H9 (cell line): ENCODE data around the gene JAG2. TPM values are rescaled to one million over a fixed set of nuclear protein-coding genes. Genes with fewer than 3 reads are reported as not detected.

Experiments used
- DNase-seq: peaks from one replicate; pipeline ENCODE4 v3.0.0-alpha.2; 2017
- H2AFZ ChIP-seq: one replicate; pipeline ENCODE4 v1.6.1; 2013; ENCODE audit warnings: mild to moderate bottlenecking, low read length, control low read depth, moderate library complexity
- H2AK5ac ChIP-seq: 2 replicates; pipeline ENCODE4 v1.6.1; 2013; ENCODE audit warnings: low read length, control low read depth, mixed read lengths; ENCODE audit not compliant: insufficient read length
- H2BK120ac ChIP-seq: one replicate; pipeline ENCODE4 v1.6.1; 2013; ENCODE audit warnings: low read depth, mild to moderate bottlenecking, low read length, control low read depth, inconsistent platforms; ENCODE audit not compliant: poor library complexity, severe bottlenecking
- H2BK12ac ChIP-seq: 2 replicates; pipeline ENCODE4 v1.6.1; 2013; ENCODE audit warnings: low read length, control low read depth, mixed read lengths, low read depth; ENCODE audit not compliant: insufficient read length
- H2BK15ac ChIP-seq: 2 replicates; pipeline ENCODE4 v1.6.1; 2013; ENCODE audit warnings: low read depth, low read length, control low read depth
- H2BK20ac ChIP-seq: one replicate; pipeline ENCODE4 v1.6.1; 2013; ENCODE audit warnings: low read depth, mild to moderate bottlenecking, low read length, control low read depth, inconsistent platforms; ENCODE audit not compliant: poor library complexity, severe bottlenecking
- H2BK5ac ChIP-seq: 2 replicates; pipeline ENCODE4 v1.6.1; 2013; ENCODE audit warnings: low read length, control low read depth, mixed read lengths; ENCODE audit not compliant: insufficient read length
- H3K14ac ChIP-seq: 2 replicates; pipeline ENCODE4 v1.6.1; 2013; ENCODE audit warnings: low read length, control low read depth; ENCODE audit not compliant: insufficient read depth
- H3K18ac ChIP-seq: 2 replicates; pipeline ENCODE4 v1.6.1; 2013; ENCODE audit warnings: low read depth, mild to moderate bottlenecking, mixed read lengths, low read length, control low read depth; ENCODE audit not compliant: insufficient read length
- H3K23ac ChIP-seq: 2 replicates; pipeline ENCODE4 v1.6.1; 2013; ENCODE audit warnings: low read length, control low read depth, mixed read lengths, low read depth; ENCODE audit not compliant: insufficient read length
- H3K23me2 ChIP-seq: 2 replicates; pipeline ENCODE4 v1.6.1; 2013; ENCODE audit warnings: low read depth, mild to moderate bottlenecking, mixed read lengths, low read length, control low read depth; ENCODE audit not compliant: insufficient read length, poor library complexity, severe bottlenecking
- H3K27ac ChIP-seq: 2 replicates; pipeline ENCODE4 v1.5.1; 2013; ENCODE audit warnings: low read length, control low read depth, mixed read lengths, low read depth; ENCODE audit not compliant: insufficient read length
- H3K27me3 ChIP-seq: 2 replicates; pipeline ENCODE4 v1.6.1; 2013; ENCODE audit warnings: low read length, control low read depth, inconsistent platforms; ENCODE audit not compliant: insufficient read depth
- H3K4ac ChIP-seq: 2 replicates; pipeline ENCODE4 v1.6.1; 2013; ENCODE audit warnings: low read depth, mild to moderate bottlenecking, control low read depth, inconsistent platforms, low read length, moderate library complexity
- H3K4me1 ChIP-seq: 2 replicates; pipeline ENCODE4 v1.6.1; 2013; ENCODE audit warnings: low read length, control low read depth, inconsistent platforms; ENCODE audit not compliant: insufficient read depth
- H3K4me2 ChIP-seq: 2 replicates; pipeline ENCODE4 v1.6.1; 2013; ENCODE audit warnings: low read length, control low read depth, mixed read lengths; ENCODE audit not compliant: insufficient read length, insufficient read depth
- H3K56ac ChIP-seq: 2 replicates; pipeline ENCODE4 v1.6.1; 2013; ENCODE audit warnings: low read depth, mild to moderate bottlenecking, mixed read lengths, low read length, control low read depth; ENCODE audit not compliant: insufficient read length
- H3K79me1 ChIP-seq: 2 replicates; pipeline ENCODE4 v1.6.1; 2013; ENCODE audit warnings: low read depth, mild to moderate bottlenecking, moderate library complexity, low read length, control low read depth, inconsistent platforms; ENCODE audit not compliant: insufficient read depth, poor library complexity, severe bottlenecking
- H3K79me2 ChIP-seq: 2 replicates; pipeline ENCODE4 v1.6.1; 2013; ENCODE audit warnings: low read length, control low read depth, inconsistent platforms; ENCODE audit not compliant: insufficient read depth
- H3K9ac ChIP-seq: 2 replicates; pipeline ENCODE4 v1.6.1; 2013; ENCODE audit warnings: low read length, control low read depth, mixed read lengths; ENCODE audit not compliant: insufficient read length; ENCODE audit errors: extremely low read depth
- H3K9me3 ChIP-seq: one replicate; pipeline ENCODE4 v1.6.1; 2013; ENCODE audit warnings: low read depth, low read length, inconsistent platforms; ENCODE audit not compliant: control insufficient read depth
- H3T11ph ChIP-seq: one replicate; pipeline ENCODE4 v1.6.1; 2013; ENCODE audit warnings: mild to moderate bottlenecking, low read length, control low read depth, inconsistent platforms
- H4K20me1 ChIP-seq: one replicate; pipeline ENCODE4 v1.6.1; 2013; ENCODE audit not compliant: control insufficient read depth, insufficient read length, insufficient read depth
- H4K5ac ChIP-seq: 2 replicates; pipeline ENCODE4 v1.6.1; 2013; ENCODE audit warnings: low read depth, mild to moderate bottlenecking, mixed read lengths, low read length, control low read depth; ENCODE audit not compliant: insufficient read length
- H4K8ac ChIP-seq: replicated peaks from 2 replicates; pipeline ENCODE4 v1.6.1; 2013; ENCODE audit warnings: low read length, control low read depth, mixed read lengths, low read depth; ENCODE audit not compliant: insufficient read length
- H4K91ac ChIP-seq: 2 replicates; pipeline ENCODE4 v1.6.1; 2013; ENCODE audit warnings: low read depth, mild to moderate bottlenecking, moderate library complexity, mixed read lengths, low read length, control low read depth; ENCODE audit not compliant: insufficient read length
- H3K27ac Mint-ChIP-seq, 3 experiments: 2 replicates in 2 of 3; 3 replicates in 1 of 3; pipeline ENCODE4 v1.8.0; 2020 to 2021; ENCODE audit warnings: mixed read lengths in 3 of 3, mild to moderate bottlenecking in 1 of 3, moderate library complexity in 1 of 3
- H3K27me3 Mint-ChIP-seq: 2 replicates; pipeline ENCODE4 v1.8.0; 2021; ENCODE audit warnings: low read depth, mild to moderate bottlenecking, moderate library complexity, mixed read lengths
- H3K36me3 Mint-ChIP-seq, 3 experiments: 2 replicates in 2 of 3; 3 replicates in 1 of 3; pipeline ENCODE4 v1.8.0; 2020 to 2021; ENCODE audit warnings: low read depth in 3 of 3, mixed read lengths in 3 of 3; ENCODE audit not compliant: insufficient read depth in 1 of 3
- H3K4me1 Mint-ChIP-seq, 2 experiments: 2 replicates each; pipeline ENCODE4 v1.8.0; 2020; ENCODE audit warnings: mixed read lengths in 2 of 2
- H3K4me3 Mint-ChIP-seq, 2 experiments: 2 replicates in 1 of 2; 3 replicates in 1 of 2; pipeline ENCODE4 v1.8.0; 2020 to 2021; ENCODE audit warnings: mild to moderate bottlenecking in 2 of 2, mixed read lengths in 2 of 2, moderate library complexity in 1 of 2
- H3K9me3 Mint-ChIP-seq, 2 experiments: 2 replicates in 1 of 2; 3 replicates in 1 of 2; pipeline ENCODE4 v1.8.0; 2020; ENCODE audit warnings: mild to moderate bottlenecking in 2 of 2, mixed read lengths in 2 of 2, moderate library complexity in 1 of 2
- CTCF ChIP-seq: fragments of 200-600 bp; sonication (generic); conservative IDR thresholded peaks from 3 replicates; pipeline ENCODE4 v1.8.0; 2021; ENCODE audit warnings: antibody characterized with exemption, mild to moderate bottlenecking
- WGBS: extraction: QIAGEN DNeasy Blood & Tissue Kit; methylation state at CpG from one replicate; pipeline ENCODE4 v1.1.7; 2013; ENCODE audit warnings: missing lambda C conversion rate, low lambda C conversion rate, mixed read lengths; ENCODE audit not compliant: insufficient read length; ENCODE audit errors: extremely low coverage; 5-methylcytosine and 5-hydroxymethylcytosine counted together
- total RNA-seq: library from RNA; stranded (reverse); gene quantifications from 2 replicates; pipeline ENCODE4 v1.2.1, GENCODE V29; 2021

Gene JAG2
- total RNA-seq, 1 experiment from 2014 or later = 11.4 TPM

DNA sequence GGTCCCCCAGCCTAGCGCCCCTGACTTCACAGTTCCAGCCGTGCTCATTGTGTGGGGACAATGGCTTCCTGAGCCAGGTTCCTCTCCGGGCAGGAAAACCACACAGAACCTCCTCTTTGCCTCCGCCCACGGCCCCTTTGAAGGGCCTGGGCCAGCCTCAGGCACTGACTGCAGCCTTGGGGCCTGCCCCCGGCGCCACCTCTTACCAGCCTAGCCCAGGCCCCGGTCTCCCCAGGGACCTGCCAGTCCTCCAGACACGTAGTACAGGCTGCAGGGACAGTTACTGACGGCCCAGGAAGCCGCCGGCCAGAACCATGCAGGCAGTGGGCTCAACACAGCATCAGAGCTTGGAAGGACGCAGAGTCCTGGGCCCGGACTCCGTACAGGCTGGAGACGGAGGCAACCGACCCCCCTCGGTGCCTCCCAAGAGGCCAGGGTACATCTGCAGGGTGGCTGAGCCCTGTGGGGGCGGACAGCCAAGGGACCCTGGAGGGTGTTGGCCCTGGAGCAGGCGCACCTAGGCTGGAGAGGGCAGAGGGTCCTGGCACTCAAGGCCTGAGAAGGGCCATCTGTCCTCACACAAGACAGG, 33.4 kb upstream of the JAG2 start:
- no peaks in the 10 kb centered on the region for H3K9me3 Mint-ChIP-seq

More for the DNA sequence above, 33.4 kb upstream of the JAG2 start:
- Histone ChIP-seq H3K79me1 (no peaks in the 10 kb centered on the region), H3K9me3 (no peaks in the 10 kb centered on the region), H2BK5ac (no peak overlapping the region), H2AFZ (no peak overlapping the region), H2AK5ac (no peak overlapping the region), H2BK20ac (no peak overlapping the region), H2BK15ac (no peak overlapping the region), H2BK120ac (no peak overlapping the region), H3K27ac (no peak overlapping the region), H3K9ac (no peak overlapping the region), H4K8ac (no peak overlapping the region), H3K4me1 (no peaks in the 10 kb centered on the region), H3K14ac (no peak overlapping the region), H4K5ac (no peak overlapping the region), H4K91ac (no peak overlapping the region), H3K56ac (no peak overlapping the region), H2BK12ac (no peak overlapping the region), H3K27me3 (no peaks in the 10 kb centered on the region; the same call in 1 of the 2 replicates), H3T11ph (no peak overlapping the region), H3K23me2 (no peaks in the 10 kb centered on the region), H4K20me1 (no peaks in the 10 kb centered on the region), H3K23ac (no peak overlapping the region), H3K4ac (no peak overlapping the region), H3K79me2 (no peaks in the 10 kb centered on the region), H3K4me2 (no peak overlapping the region), H3K18ac (no peak overlapping the region)
- no peak for DNase-seq
- Mint-ChIP-seq H3K36me3 (no peaks in the 10 kb centered on the region), H3K4me1 (peaks cover 0 to 3% of the 10 kb centered on the region in 2 experiments; a peak in 1 of 4 replicates), H3K4me3 (no peak overlapping the region), H3K27ac (no peak overlapping the region), H3K27me3 (peaks cover 28% of the 10 kb centered on the region)
- TF ChIP-seq CTCF = no peak
- no CpG with 5 or more reads among the region's 20 CpGs for WGBS
